ENCODE data around the gene HS3ST3A1. TPM values are rescaled to one million over a fixed set of nuclear protein-coding genes. Genes with fewer than 3 reads are reported as not detected.

Gene HS3ST3A1
- total and polyA plus RNA-seq, 4 donors: 0.40 to 6.5 (median 2.5) TPM

GRCh38 chr17:13537167-13537731 is 64.5 kb downstream of the HS3ST3A1 start:
- Histone ChIP-seq H3K27ac (ENCODE audit: low read depth in 1 of 2, low read length in 2 of 2) (no peak overlapping the region), H3K4me3 (ENCODE audit: low read depth in 1 of 3, low read length in 3 of 3) (no peak overlapping the region), H3K4me1 (ENCODE audit: control insufficient read depth in 4 of 4, insufficient read depth in 4 of 4, low read length in 3 of 4) (no peaks in the 10 kb centered on the region), H3K9ac (ENCODE audit: low read depth in 1 of 2, low read length in 2 of 2) (no peak overlapping the region), H3K27me3 (ENCODE audit: control insufficient read depth in 4 of 4, insufficient read depth in 4 of 4, low read length in 3 of 4) (no peaks in the 10 kb centered on the region), H3K9me3 (ENCODE audit: control insufficient read depth in 4 of 4, low read length in 3 of 4) (peaks cover 0 to 1% (median 0%) of the 10 kb centered on the region in 4 donors), H3K36me3 (ENCODE audit: control insufficient read depth in 4 of 4, insufficient read depth in 3 of 4, low read depth in 1 of 4, low read length in 3 of 4) (no peaks in the 10 kb centered on the region)
- TF ChIP-seq YY1 (IDR thresholded peaks at IDR 0.05) (no peak), MAX (IDR thresholded peaks at IDR 0.05) (no peak), ATF3 (IDR thresholded peaks at IDR 0.05) (no peak), ZBTB33 (IDR thresholded peaks at IDR 0.05) (no peak), NR2F2 (IDR thresholded peaks at IDR 0.05) (no peak), EGR1 (IDR thresholded peaks at IDR 0.05; ENCODE audit: low read depth in 2 of 2) (no peak), GABPA (IDR thresholded peaks at IDR 0.05 in 1 of 2, conservative IDR thresholded peaks at IDR 0.05 in 1 of 2) (no peak), HNF4A (conservative IDR thresholded peaks at IDR 0.05) (no peak), FOXA2 (IDR thresholded peaks at IDR 0.05) (no peak), SP1 (IDR thresholded peaks at IDR 0.05) (no peak), RXRA (IDR thresholded peaks at IDR 0.05) (no peak), RAD21 (IDR thresholded peaks at IDR 0.05) (no peak), TAF1 (conservative IDR thresholded peaks at IDR 0.05) (no peak)
- 88% methylated on average over 5 of the region's 5 CpGs for WGBS
- DNase-seq (ENCODE audit: low spot score): no peak

GRCh38 chr17:13534946-13535345 is 66.8 kb downstream of the HS3ST3A1 start:
- 87% methylated on average over 1 of the region's 1 CpG for WGBS
- no peak overlapping the region for H3K4me3 ChIP-seq (ENCODE audit: low read depth in 1 of 3, low read length in 3 of 3)
- no peak for DNase-seq (ENCODE audit: low spot score)
- H3K9ac ChIP-seq (ENCODE audit: low read depth in 1 of 2, low read length in 2 of 2): no peak overlapping the region
- no peaks in the 10 kb centered on the region for H3K4me1 ChIP-seq (ENCODE audit: control insufficient read depth in 4 of 4, insufficient read depth in 4 of 4, low read length in 3 of 4)
- TF ChIP-seq YY1 (IDR thresholded peaks at IDR 0.05) (no peak), FOXA1 (IDR thresholded peaks at IDR 0.05) (no peak), ZBTB33 (IDR thresholded peaks at IDR 0.05) (no peak), NR2F2 (IDR thresholded peaks at IDR 0.05) (no peak), FOXA2 (IDR thresholded peaks at IDR 0.05) (no peak), RAD21 (IDR thresholded peaks at IDR 0.05) (no peak), HNF4A (conservative IDR thresholded peaks at IDR 0.05) (no peak), JUND (IDR thresholded peaks at IDR 0.05) (no peak)
- H3K9me3 ChIP-seq (ENCODE audit: control insufficient read depth in 4 of 4, low read length in 3 of 4): peaks cover 0 to 1% (median 0%) of the 10 kb centered on the region in 4 donors
- H3K27ac ChIP-seq (ENCODE audit: low read depth in 1 of 2, low read length in 2 of 2): no peak overlapping the region
- H3K27me3 ChIP-seq (ENCODE audit: control insufficient read depth in 4 of 4, insufficient read depth in 4 of 4, low read length in 3 of 4): no peaks in the 10 kb centered on the region
- no peaks in the 10 kb centered on the region for H3K36me3 ChIP-seq (ENCODE audit: control insufficient read depth in 4 of 4, insufficient read depth in 3 of 4, low read depth in 1 of 4, low read length in 3 of 4)
